NCI-H1694 treated with DMSO at 0.1 percent for 48 hours (cell line): ENCODE results near the gene CBX4.
A peak's percentile ranks its signal among the peaks of the same experiment; 100 is the strongest.

Experiments
- DNase-seq: peaks from one replicate; lab custom pipeline; 2025; lab: John Stamatoyannopoulos, UW

The CBX4 gene

GRCh38 chr17:79841369-79842135, 2.3 kb upstream of the CBX4 start:
- no peak for DNase-seq

GRCh38 chr17:79840989-79841286, 1.7 kb upstream of the CBX4 start:
- no peak for DNase-seq

- DNase-seq: no peak
Measured at GRCh38 chr17:79840269-79840988, 1.2 kb upstream of the CBX4 start.

GRCh38 chr17:79838522-79839274, 542 bp downstream of the CBX4 start:
- peak; percentile 36 for DNase-seq

GRCh38 chr17:79837888-79838521, 1.2 kb downstream of the CBX4 start:
- no peak for DNase-seq

- peak; percentile 29 for DNase-seq
Measured at GRCh38 chr17:79836972-79837887, 2.0 kb downstream of the CBX4 start.

- no peak for DNase-seq
Measured at GRCh38 chr17:79836510-79836971, 2.7 kb downstream of the CBX4 start.

GRCh38 chr17:79835953-79836509, 3.2 kb downstream of the CBX4 start:
- DNase-seq: no peak

GRCh38 chr17:79835470-79835899, 3.8 kb downstream of the CBX4 start:
- no peak for DNase-seq

- DNase-seq: no peak
Measured at GRCh38 chr17:79834565-79835469, 4.4 kb downstream of the CBX4 start.

GRCh38 chr17:79833744-79834564, 5.3 kb downstream of the CBX4 start:
- no peak for DNase-seq

GRCh38 chr17:79833110-79833450, 6.2 kb downstream of the CBX4 start:
- DNase-seq: no peak

- DNase-seq: no peak
Measured at GRCh38 chr17:79832218-79833109, 6.8 kb downstream of the CBX4 start.

- no peak for DNase-seq
Measured at GRCh38 chr17:79831265-79832217, 7.7 kb downstream of the CBX4 start.

- no peak for DNase-seq
Measured at GRCh38 chr17:79830763-79831264, 8.4 kb downstream of the CBX4 start.

- no peak for DNase-seq
Measured at GRCh38 chr17:79830303-79830702, 8.9 kb downstream of the CBX4 start.

GRCh38 chr17:79829457-79829856, 9.8 kb downstream of the CBX4 start:
- DNase-seq: no peak
